Activated T-helper 2 cell treated with anti-CD3 and anti-CD28 coated beads, Interferon-gamma antibody, Interleukin-2, Interleukin-4, amounts not matched to agents 10 μg/mL and 5 μg/mL and 100 μg/mL, durations not matched to agents 14 hours and 24 hours and 36 hours (primary cell): ENCODE results near the gene DNAJC18. TPM values are rescaled to one million over a fixed set of nuclear protein-coding genes. Genes with fewer than 3 reads are reported as not detected.
"Not testable (repeated sequence)": the region's sequence is repeated elsewhere in the genome, so short reads cannot be mapped to it uniquely, and the experiment has no call there.

Experiments used
- DNase-seq: peaks from one replicate; pipeline ENCODE4 v3.0.0; 2021; ENCODE audit warnings: low spot score
- H3K27ac Mint-ChIP-seq: one replicate; pipeline ENCODE4 v1.8.0; 2021; ENCODE audit warnings: mixed read lengths
- H3K27me3 Mint-ChIP-seq: one replicate; pipeline ENCODE4 v1.8.0; 2021; ENCODE audit warnings: low read depth, mixed read lengths
- H3K36me3 Mint-ChIP-seq: one replicate; pipeline ENCODE4 v1.8.0; 2021; ENCODE audit warnings: low read depth, mixed read lengths
- H3K4me1 Mint-ChIP-seq: one replicate; pipeline ENCODE4 v1.8.0; 2021; ENCODE audit warnings: low read depth, mixed read lengths
- H3K4me3 Mint-ChIP-seq: one replicate; pipeline ENCODE4 v1.8.0; 2021; ENCODE audit warnings: low read depth, mild to moderate bottlenecking, moderate library complexity, mixed read lengths
- H3K9me3 Mint-ChIP-seq: one replicate; pipeline ENCODE4 v1.8.0; 2021; ENCODE audit warnings: mixed read lengths
- intact Hi-C: fragments of 100-400 bp; cut with micrococcal nuclease; formaldehyde crosslinking; loops from one replicate; pipeline ENCODE4 v1.15.1; 2023
- total RNA-seq: library from RNA; stranded (reverse); gene quantifications from 2 replicates; pipeline ENCODE4 v1.2.3, GENCODE V29; 2022

DNAJC18 gene
- total RNA-seq, 1 donor from 2014 or later: 29.8 TPM

GRCh38 chr5:139393497-139394122 is 45.7 kb downstream of the DNAJC18 start:
- peaks cover 60% of the 10 kb centered on the region for H3K36me3 Mint-ChIP-seq

GRCh38 chr5:139392678-139393496 is 46.4 kb downstream of the DNAJC18 start:
- Mint-ChIP-seq H3K27me3 (no peaks in the 10 kb centered on the region), H3K27ac (peak overlapping the region; percentile 97), H3K9me3 (no peaks in the 10 kb centered on the region), H3K4me3 (peak overlapping the region; percentile 96), H3K36me3 (peaks cover 58% of the 10 kb centered on the region), H3K4me1 (peaks cover 51% of the 10 kb centered on the region)
- DNase-seq: peak; percentile 84
- intact Hi-C loops: loop anchor here (1.0 to 5.0 kb wide), 4 partner anchors 11 to 816 kb away; partner anchors contain the start of genes DNAJC18, HSPA9 and SPATA24

More at GRCh38 chr5:139393497-139394122, 45.7 kb downstream of the DNAJC18 start:
- H3K27ac Mint-ChIP-seq: peak overlapping the region; percentile 97
- no peaks in the 10 kb centered on the region for H3K9me3 Mint-ChIP-seq
- no peaks in the 10 kb centered on the region for H3K27me3 Mint-ChIP-seq
- DNase-seq: no peak
- H3K4me3 Mint-ChIP-seq: peak overlapping the region; percentile 96
- intact Hi-C loops: loop anchor here (1.0 to 5.0 kb wide), 4 partner anchors 11 to 816 kb away; partner anchors contain the start of genes DNAJC18, HSPA9 and SPATA24
- peaks cover 46% of the 10 kb centered on the region for H3K4me1 Mint-ChIP-seq

GRCh38 chr5:139392324-139392677 is 47.0 kb downstream of the DNAJC18 start:
- H3K27ac Mint-ChIP-seq: peak overlapping the region; percentile 100
- peak overlapping the region; percentile 100 for H3K4me3 Mint-ChIP-seq
- H3K4me1 Mint-ChIP-seq: peaks cover 51% of the 10 kb centered on the region

GRCh38 chr5:139391570-139392323 is 47.6 kb downstream of the DNAJC18 start:
- peak overlapping the region; percentile 100 for H3K4me3 Mint-ChIP-seq
- peaks cover 48% of the 10 kb centered on the region for H3K4me1 Mint-ChIP-seq
- peak overlapping the region; percentile 100 for H3K27ac Mint-ChIP-seq
- intact Hi-C loops: loop anchor here (2.0 to 5.0 kb wide), 5 partner anchors 47 to 814 kb away; partner anchors contain the start of genes DNAJC18, HSPA9 and MATR3
- DNase-seq: no peak
- no peaks in the 10 kb centered on the region for H3K9me3 Mint-ChIP-seq
- peaks cover 46% of the 10 kb centered on the region for H3K36me3 Mint-ChIP-seq
- no peaks in the 10 kb centered on the region for H3K27me3 Mint-ChIP-seq

More at GRCh38 chr5:139392324-139392677, 47.0 kb downstream of the DNAJC18 start:
- no peak for DNase-seq
- H3K9me3 Mint-ChIP-seq: no peaks in the 10 kb centered on the region
- no peaks in the 10 kb centered on the region for H3K27me3 Mint-ChIP-seq
- intact Hi-C loops: loop anchor here (2.0 to 5.0 kb wide), 3 partner anchors 46 to 815 kb away; partner anchors contain the start of genes DNAJC18 and HSPA9
- peaks cover 52% of the 10 kb centered on the region for H3K36me3 Mint-ChIP-seq

GRCh38 chr5:139390639-139391569 is 48.4 kb downstream of the DNAJC18 start:
- H3K4me1 Mint-ChIP-seq: peaks cover 49% of the 10 kb centered on the region
- intact Hi-C loops: loop anchor here (1.0 to 5.0 kb wide), 6 partner anchors 24 to 814 kb away; partner anchors contain the start of genes HSPA9 and MATR3

GRCh38 chr5:139389701-139390638 is 49.4 kb downstream of the DNAJC18 start, which contains the start of gene MZB1:
Gene MZB1, minus strand, starts transcription at chr5:139389913. Its CDS starts 57 bp downstream, at chr5:139389856.
- no peaks in the 10 kb centered on the region for H3K27me3 Mint-ChIP-seq
- H3K9me3 Mint-ChIP-seq: no peaks in the 10 kb centered on the region
- H3K4me3 Mint-ChIP-seq: peak within 1 kb of the TSS; percentile 100
- peak; percentile 79 for DNase-seq
- intact Hi-C loops: loop anchor here (1.0 to 5.0 kb wide), 6 partner anchors 25 to 813 kb away; partner anchors contain the start of genes HSPA9 and MATR3
- peaks cover 55% of the 10 kb centered on the region for H3K4me1 Mint-ChIP-seq
- peak within 1 kb of the TSS; percentile 100 for H3K27ac Mint-ChIP-seq
- H3K36me3 Mint-ChIP-seq: peaks cover 32% of the 10 kb centered on the region

More at GRCh38 chr5:139390639-139391569, 48.4 kb downstream of the DNAJC18 start:
- H3K4me3 Mint-ChIP-seq: peak overlapping the region; percentile 100
- H3K27me3 Mint-ChIP-seq: no peaks in the 10 kb centered on the region
- peak overlapping the region; percentile 100 for H3K27ac Mint-ChIP-seq
- H3K9me3 Mint-ChIP-seq: no peaks in the 10 kb centered on the region
- DNase-seq: no peak
- peaks cover 38% of the 10 kb centered on the region for H3K36me3 Mint-ChIP-seq

GRCh38 chr5:139388198-139388821 is 51.0 kb downstream of the DNAJC18 start:
- DNase-seq: no peak
- Mint-ChIP-seq H3K27ac (peak overlapping the region; percentile 60), H3K4me1 (peaks cover 61% of the 10 kb centered on the region), H3K9me3 (no peaks in the 10 kb centered on the region), H3K36me3 (peaks cover 26% of the 10 kb centered on the region), H3K27me3 (no peaks in the 10 kb centered on the region), H3K4me3 (peak overlapping the region; percentile 68)
- intact Hi-C loops: no loop called here

- H3K4me3 Mint-ChIP-seq: peak overlapping the region; percentile 68
- H3K27ac Mint-ChIP-seq: peak overlapping the region; percentile 60
- H3K9me3 Mint-ChIP-seq: no peaks in the 10 kb centered on the region
- DNase-seq: no peak
- intact Hi-C loops: no loop called here
- H3K36me3 Mint-ChIP-seq: peaks cover 21% of the 10 kb centered on the region
- H3K27me3 Mint-ChIP-seq: no peaks in the 10 kb centered on the region
- H3K4me1 Mint-ChIP-seq: peaks cover 59% of the 10 kb centered on the region
Observed at GRCh38 chr5:139387611-139388197, 51.6 kb downstream of the DNAJC18 start.

GRCh38 chr5:139386956-139387355 is 52.4 kb downstream of the DNAJC18 start:
- peaks cover 58% of the 10 kb centered on the region for H3K4me1 Mint-ChIP-seq
- intact Hi-C loops, H3K9me3 Mint-ChIP-seq, H3K4me3 Mint-ChIP-seq, H3K27me3 Mint-ChIP-seq, DNase-seq: not testable (repeated sequence)
- peaks cover 20% of the 10 kb centered on the region for H3K36me3 Mint-ChIP-seq
- peak overlapping the region; percentile 39 for H3K27ac Mint-ChIP-seq

GRCh38 chr5:139386050-139386438 is 53.3 kb downstream of the DNAJC18 start:
- Mint-ChIP-seq H3K27me3 (no peaks in the 10 kb centered on the region), H3K36me3 (peaks cover 14% of the 10 kb centered on the region), H3K9me3 (no peaks in the 10 kb centered on the region), H3K4me3 (no peak overlapping the region), H3K4me1 (peaks cover 51% of the 10 kb centered on the region), H3K27ac (peak overlapping the region; percentile 84)
- intact Hi-C loops: no loop called here
- no peak for DNase-seq
